IPS-18a (cell line): ENCODE data around the gene BICD1.

Experiments used
- H3K27ac ChIP-seq: one replicate; pipeline ENCODE4 v1.5.1; 2013; ENCODE audit warnings: low read length
- H3K27me3 ChIP-seq: one replicate; pipeline ENCODE4 v1.6.1; 2013; ENCODE audit warnings: mild to moderate bottlenecking, low read length; ENCODE audit not compliant: control insufficient read depth, insufficient read depth
- H3K36me3 ChIP-seq: one replicate; pipeline ENCODE4 v1.6.1; 2013; ENCODE audit warnings: low read depth, low read length; ENCODE audit not compliant: control insufficient read depth
- H3K4me1 ChIP-seq: one replicate; pipeline ENCODE4 v1.6.1; 2013; ENCODE audit warnings: low read depth, low read length; ENCODE audit not compliant: control insufficient read depth
- H3K4me3 ChIP-seq: one replicate; pipeline ENCODE4 v1.5.1; 2013; ENCODE audit warnings: low read length
- H3K9ac ChIP-seq: one replicate; pipeline ENCODE4 v1.6.1; 2013; ENCODE audit warnings: mild to moderate bottlenecking, low read length, moderate library complexity
- H3K9me3 ChIP-seq: one replicate; pipeline ENCODE4 v1.6.1; 2013; ENCODE audit warnings: low read depth, low read length; ENCODE audit not compliant: control insufficient read depth

Gene BICD1

DNA sequence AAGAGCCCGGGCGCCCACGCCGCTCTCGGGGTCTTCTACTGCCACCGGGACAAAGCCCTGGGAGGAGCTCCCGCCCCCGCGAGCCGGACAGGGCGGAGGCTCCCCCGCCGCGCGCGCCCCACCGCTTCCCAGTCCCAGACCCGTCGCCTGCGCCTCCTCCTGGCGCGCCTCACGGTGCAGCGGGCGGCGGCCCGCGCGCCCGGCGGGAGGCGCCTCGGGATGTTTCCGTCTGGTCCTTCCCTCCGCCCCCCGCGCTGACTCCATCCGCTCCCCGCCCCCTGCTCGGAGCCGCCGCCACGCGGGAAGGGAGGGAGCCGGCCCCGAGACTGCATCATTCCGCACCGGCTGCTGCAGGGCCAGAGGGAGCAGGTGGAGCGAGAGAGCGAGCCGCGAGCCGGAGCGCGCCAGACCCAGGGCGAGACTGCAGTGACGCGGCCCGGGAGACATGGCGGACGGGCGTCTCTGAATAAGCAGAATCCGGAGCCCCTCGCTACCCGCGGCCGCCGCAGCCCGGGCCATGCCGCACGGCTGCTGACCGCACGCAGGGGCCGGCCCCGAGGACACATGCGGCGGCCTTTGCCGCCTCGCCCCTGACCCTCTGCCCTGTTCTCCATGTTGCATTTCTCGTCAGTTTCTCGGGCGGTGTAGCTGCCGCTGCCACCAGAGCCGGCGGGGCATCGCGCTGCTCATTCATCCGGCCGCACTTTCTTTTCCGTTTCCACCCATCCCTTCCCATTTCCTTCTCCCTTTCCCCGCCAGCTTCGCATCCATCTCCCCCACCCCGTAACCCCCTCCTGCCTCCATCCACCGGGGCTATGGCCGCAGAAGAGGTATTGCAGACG lies at the start of gene BICD1:
Gene BICD1, plus strand, starts transcription at position 331 of the 842 bp plus-strand sequence. Its CDS starts 485 bp downstream, at position 816.
- Histone ChIP-seq H3K4me1 (peaks cover 21% of the 10 kb centered on the region), H3K36me3 (peaks cover 4% of the 10 kb centered on the region), H3K27me3 (peaks cover 6% of the 10 kb centered on the region), H3K9me3 (no peaks in the 10 kb centered on the region), H3K4me3 (peak within 1 kb of the TSS; percentile 95), H3K9ac (peak within 1 kb of the TSS; percentile 90), H3K27ac (peak within 1 kb of the TSS; percentile 66)

DNA sequence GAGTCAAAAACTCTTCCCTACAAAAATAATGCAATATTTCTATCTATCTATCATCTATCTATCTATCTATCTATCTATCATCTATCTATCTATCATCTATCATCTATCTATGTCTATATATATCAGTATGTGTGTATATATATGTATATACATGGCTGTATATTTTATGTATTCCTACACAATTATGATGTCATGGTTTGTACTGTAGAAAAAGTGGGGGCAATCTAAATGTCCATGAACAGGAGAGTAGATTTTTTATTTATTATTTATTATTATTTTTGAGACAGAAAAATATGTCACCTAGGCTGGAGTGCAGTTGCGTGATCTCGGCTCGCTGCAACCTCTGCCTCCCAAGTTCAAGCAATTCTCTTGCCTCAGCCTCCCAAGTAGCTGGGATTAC lies 45.6 kb upstream of the BICD1 start:
- no peak overlapping the region for H3K9ac ChIP-seq
- no peaks in the 10 kb centered on the region for H3K9me3 ChIP-seq

DNA sequence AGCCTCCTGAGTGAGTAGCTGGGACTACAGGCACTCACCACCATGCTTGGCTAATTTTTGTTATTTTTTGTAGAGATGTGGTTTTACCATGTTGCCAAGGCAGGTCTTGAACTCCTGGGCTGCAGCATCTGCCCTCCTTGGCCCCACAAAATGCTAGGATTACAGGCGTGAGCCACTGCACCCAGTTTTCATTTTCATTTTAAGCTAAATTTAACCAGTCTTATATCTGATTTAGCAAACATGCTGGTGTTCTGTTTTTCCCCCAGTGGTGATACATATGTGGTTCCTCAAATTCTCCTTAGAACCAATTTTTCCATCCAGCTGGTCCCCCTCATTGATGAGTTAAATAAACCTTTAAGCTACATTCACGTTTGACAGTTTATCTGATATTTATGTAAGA lies 43.8 kb upstream of the BICD1 start:
- no peaks in the 10 kb centered on the region for H3K36me3 ChIP-seq
- no peaks in the 10 kb centered on the region for H3K4me1 ChIP-seq
- H3K27me3 ChIP-seq: no peaks in the 10 kb centered on the region
- H3K9ac ChIP-seq: no peak overlapping the region
- no peak overlapping the region for H3K27ac ChIP-seq
- H3K4me3 ChIP-seq: no peak overlapping the region
- H3K9me3 ChIP-seq: no peaks in the 10 kb centered on the region

More for the DNA sequence above, 45.6 kb upstream of the BICD1 start:
- H3K4me1 ChIP-seq: no peaks in the 10 kb centered on the region
- H3K27me3 ChIP-seq: no peaks in the 10 kb centered on the region
- H3K36me3 ChIP-seq: no peaks in the 10 kb centered on the region
- no peak overlapping the region for H3K4me3 ChIP-seq
- H3K27ac ChIP-seq: no peak overlapping the region

DNA sequence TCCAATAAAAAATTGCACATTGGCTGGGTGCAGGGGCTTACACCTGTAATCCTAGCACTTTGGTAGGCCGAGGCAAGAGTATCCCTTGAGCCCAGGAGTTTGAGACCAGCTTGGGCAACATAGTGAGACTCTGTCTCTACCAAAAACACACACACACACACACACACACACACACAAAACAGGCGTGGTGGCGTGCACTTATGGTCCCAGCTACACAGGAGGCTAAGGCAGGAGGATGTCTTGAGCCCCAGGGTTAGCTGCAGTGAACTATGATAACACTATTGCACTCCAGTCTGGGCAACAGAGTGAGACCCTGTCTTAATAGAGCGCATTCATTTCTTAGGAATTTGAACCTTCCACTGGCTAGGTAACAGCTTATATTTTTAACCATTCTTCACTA lies 42.9 kb upstream of the BICD1 start:
- Histone ChIP-seq H3K36me3 (no peaks in the 10 kb centered on the region), H3K4me1 (no peaks in the 10 kb centered on the region), H3K9me3 (no peaks in the 10 kb centered on the region), H3K9ac (no peak overlapping the region), H3K27ac (no peak overlapping the region), H3K27me3 (no peaks in the 10 kb centered on the region), H3K4me3 (no peak overlapping the region)

DNA sequence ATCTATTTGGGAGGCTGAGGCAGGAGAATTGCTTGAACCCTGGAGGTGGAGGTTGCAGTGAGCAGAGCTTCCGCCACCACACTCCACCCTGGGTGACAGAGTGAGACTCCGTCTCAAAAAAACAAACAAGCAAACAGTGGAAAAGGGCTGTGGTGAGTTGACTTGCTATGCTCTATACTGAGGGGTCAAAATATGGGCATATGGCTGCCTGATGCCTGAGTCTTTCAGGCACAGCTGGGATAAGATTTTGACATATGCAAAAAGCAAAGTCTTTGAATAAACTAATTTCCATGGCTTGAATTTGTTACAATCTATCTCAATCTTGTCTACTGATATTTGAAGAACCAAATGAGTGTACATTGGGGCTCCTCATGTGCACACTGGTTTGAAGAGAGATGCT lies 40.4 kb upstream of the BICD1 start:
- H3K4me1 ChIP-seq: no peaks in the 10 kb centered on the region
- H3K27me3 ChIP-seq: no peaks in the 10 kb centered on the region
- no peaks in the 10 kb centered on the region for H3K9me3 ChIP-seq

DNA sequence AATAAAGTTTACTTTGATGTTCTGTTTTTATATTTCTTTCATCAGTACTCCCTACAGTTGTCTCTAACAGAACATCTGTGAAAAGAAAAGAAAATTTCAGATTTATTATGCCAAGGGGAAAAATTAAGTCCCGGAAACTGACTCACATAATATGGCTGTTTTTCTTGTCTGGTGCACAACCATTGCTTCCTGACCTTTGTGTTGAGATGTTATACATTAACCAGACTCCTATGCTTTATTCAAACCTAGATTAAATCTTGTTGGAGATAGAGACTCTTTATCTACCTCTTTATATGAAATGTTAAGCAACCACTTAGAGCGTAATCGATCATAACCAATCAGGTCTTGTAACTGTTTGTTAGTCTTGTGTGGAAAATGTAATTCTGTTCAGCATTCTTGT lies 37.6 kb upstream of the BICD1 start:
- Histone ChIP-seq H3K4me1 (no peaks in the 10 kb centered on the region), H3K36me3 (no peaks in the 10 kb centered on the region), H3K27me3 (no peaks in the 10 kb centered on the region), H3K9ac (no peak overlapping the region), H3K27ac (no peak overlapping the region), H3K4me3 (no peak overlapping the region), H3K9me3 (peaks cover 4% of the 10 kb centered on the region)

More for the DNA sequence above, 40.4 kb upstream of the BICD1 start:
- H3K4me3 ChIP-seq: no peak overlapping the region
- no peak overlapping the region for H3K27ac ChIP-seq
- no peak overlapping the region for H3K9ac ChIP-seq
- H3K36me3 ChIP-seq: no peaks in the 10 kb centered on the region

DNA sequence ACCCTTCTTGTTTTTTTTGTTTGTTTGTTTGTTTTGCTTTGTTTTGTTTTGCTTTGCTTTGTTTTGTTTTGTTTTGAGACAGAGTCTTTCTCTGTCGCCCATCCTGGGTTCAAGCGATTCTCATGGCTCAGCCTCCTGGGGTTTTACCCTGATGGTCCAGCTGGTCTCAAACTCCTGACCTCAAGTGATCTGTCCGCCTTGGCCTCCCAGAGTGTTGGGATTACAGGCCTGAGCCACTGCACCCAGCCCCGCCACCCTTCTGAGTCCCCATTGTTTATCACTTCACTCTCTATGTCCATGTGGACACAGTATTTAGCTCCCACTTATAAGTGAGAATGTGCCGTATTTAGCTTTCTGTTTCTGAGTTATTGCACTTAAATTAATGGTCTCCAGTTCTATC lies 36.9 kb upstream of the BICD1 start:
- H3K9me3 ChIP-seq: peaks cover 4% of the 10 kb centered on the region
- no peak overlapping the region for H3K4me3 ChIP-seq
- no peaks in the 10 kb centered on the region for H3K4me1 ChIP-seq
- no peak overlapping the region for H3K9ac ChIP-seq
- no peak overlapping the region for H3K27ac ChIP-seq
- H3K36me3 ChIP-seq: no peaks in the 10 kb centered on the region
- no peaks in the 10 kb centered on the region for H3K27me3 ChIP-seq

DNA sequence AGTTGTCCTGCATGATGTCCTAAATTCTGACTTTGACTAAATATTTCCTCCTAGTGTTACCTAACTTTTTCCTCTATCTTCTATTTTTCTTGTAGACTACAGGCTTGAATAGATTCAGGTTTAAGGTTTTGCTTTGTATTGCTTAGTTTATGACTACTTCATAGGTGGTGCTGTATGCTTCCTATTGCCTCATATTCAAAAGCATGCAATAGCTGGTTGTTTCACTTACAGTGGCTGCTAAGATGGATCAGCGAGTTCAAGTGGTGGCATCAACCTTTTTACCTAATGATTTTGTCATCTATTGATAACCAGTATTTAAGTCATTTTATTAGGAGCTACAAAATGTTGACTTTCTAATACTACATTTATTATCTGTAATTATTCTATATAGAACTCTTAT lies 36.3 kb upstream of the BICD1 start:
- Histone ChIP-seq H3K4me3 (no peak overlapping the region), H3K36me3 (no peaks in the 10 kb centered on the region), H3K4me1 (no peaks in the 10 kb centered on the region), H3K27me3 (no peaks in the 10 kb centered on the region), H3K27ac (no peak overlapping the region), H3K9me3 (peaks cover 4% of the 10 kb centered on the region), H3K9ac (no peak overlapping the region)

DNA sequence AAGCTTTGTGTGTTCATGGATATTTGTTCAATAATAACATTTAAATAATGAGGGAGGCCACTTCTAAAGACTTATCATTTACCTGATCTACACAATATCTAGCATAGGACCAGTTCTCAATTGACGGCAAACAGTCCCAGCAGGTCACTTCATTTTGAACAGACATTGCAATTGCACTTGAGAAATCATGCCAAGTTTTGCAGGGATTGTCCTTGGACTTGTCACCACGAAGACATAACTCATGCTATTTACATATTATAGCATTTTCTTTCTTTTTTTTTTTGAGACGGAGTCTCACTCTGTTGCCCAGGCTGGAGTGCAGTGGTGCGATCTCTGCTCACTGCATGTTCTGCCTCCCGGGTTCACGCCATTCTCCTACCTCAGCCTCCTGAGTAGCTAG lies 34.5 kb upstream of the BICD1 start:
- H3K27ac ChIP-seq: no peak overlapping the region
- H3K4me3 ChIP-seq: no peak overlapping the region
- peaks cover 4% of the 10 kb centered on the region for H3K9me3 ChIP-seq
- no peaks in the 10 kb centered on the region for H3K36me3 ChIP-seq
- H3K9ac ChIP-seq: no peak overlapping the region
- no peaks in the 10 kb centered on the region for H3K27me3 ChIP-seq
- peaks cover 3% of the 10 kb centered on the region for H3K4me1 ChIP-seq

DNA sequence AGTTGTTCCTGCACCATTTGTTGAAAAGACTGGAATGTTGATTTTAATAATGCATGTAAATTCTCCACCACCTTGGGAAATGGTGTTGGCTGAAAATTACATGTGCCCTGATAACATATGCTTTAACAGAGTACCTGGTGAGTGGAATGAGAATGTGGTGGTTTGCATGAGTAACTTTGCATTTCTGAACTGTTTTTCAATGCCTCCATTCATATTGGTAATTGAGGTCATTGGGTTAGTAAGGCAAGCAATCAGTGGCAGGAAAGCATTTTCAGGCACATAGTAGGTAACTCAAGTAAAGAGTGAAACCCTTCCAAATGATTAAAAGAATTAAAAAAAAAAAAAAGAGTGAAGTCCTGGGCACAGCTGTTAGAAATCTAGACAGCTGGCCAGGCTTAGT lies 32.2 kb upstream of the BICD1 start:
- Histone ChIP-seq H3K4me1 (peaks cover 5% of the 10 kb centered on the region), H3K27me3 (no peaks in the 10 kb centered on the region), H3K4me3 (no peak overlapping the region), H3K36me3 (no peaks in the 10 kb centered on the region), H3K9ac (no peak overlapping the region), H3K9me3 (peaks cover 4% of the 10 kb centered on the region), H3K27ac (no peak overlapping the region)

DNA sequence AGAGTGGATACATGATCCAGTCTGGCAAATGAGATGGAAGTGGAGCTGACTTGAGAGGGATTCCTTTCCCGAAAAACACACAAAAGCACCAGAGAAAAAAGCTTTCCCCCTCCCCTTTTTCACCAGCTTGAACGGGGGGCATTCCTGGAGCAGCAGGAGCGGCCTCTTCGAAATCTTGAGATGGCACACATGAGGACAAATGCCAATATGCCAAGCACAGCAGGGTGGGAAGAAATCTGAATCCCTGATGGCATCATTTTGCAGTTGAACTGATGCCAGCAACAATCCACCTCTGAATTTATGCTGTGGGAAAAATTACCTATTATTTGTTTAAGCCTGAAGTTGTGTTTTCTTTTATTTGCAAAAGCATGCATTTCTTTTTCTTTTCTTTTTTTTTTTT lies 29.7 kb upstream of the BICD1 start:
- H3K27ac ChIP-seq: no peak overlapping the region
- H3K9ac ChIP-seq: no peak overlapping the region
- no peak overlapping the region for H3K4me3 ChIP-seq
- peaks cover 4% of the 10 kb centered on the region for H3K9me3 ChIP-seq
- peaks cover 5% of the 10 kb centered on the region for H3K4me1 ChIP-seq
- H3K27me3 ChIP-seq: no peaks in the 10 kb centered on the region
- no peaks in the 10 kb centered on the region for H3K36me3 ChIP-seq

DNA sequence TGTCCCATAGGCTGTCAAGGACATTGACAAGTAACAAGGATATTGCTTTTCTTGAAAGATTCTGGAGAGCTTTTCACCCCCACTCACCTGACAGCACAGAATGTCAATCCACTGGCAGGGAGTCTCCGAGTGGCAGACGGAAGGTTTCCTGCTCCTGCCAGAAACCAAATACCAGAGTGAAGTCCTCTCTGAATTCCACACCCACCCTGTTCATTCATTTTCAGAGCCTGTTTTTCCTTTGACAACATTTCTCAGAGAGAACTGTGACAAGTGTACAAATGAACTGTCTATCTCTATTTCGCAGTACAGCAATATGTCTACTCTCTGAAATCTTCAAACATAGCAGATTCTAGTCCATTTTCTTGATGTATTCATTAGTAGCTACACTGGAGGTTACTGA lies 26.2 kb upstream of the BICD1 start:
- Histone ChIP-seq H3K9ac (no peak overlapping the region), H3K36me3 (no peaks in the 10 kb centered on the region), H3K4me3 (no peak overlapping the region), H3K9me3 (no peaks in the 10 kb centered on the region), H3K27ac (no peak overlapping the region), H3K4me1 (peaks cover 5% of the 10 kb centered on the region), H3K27me3 (no peaks in the 10 kb centered on the region)
